Ovary (tissue), 9 donors: ENCODE results near the gene AKAP6. TPM values are rescaled to one million over a fixed set of nuclear protein-coding genes. Genes with fewer than 3 reads are reported as not detected.
"Not testable (repeated sequence)": the region's sequence is repeated elsewhere in the genome, so short reads cannot be mapped to it uniquely, and the experiment has no call there.

ENCODE experiments used
- DNase-seq, 5 donors: peaks; one replicate each; pipeline ENCODE4 v3.0.0-alpha.2; 2019 to 2020
- H3K27ac ChIP-seq, 2 donors: fragments of 200-600 bp; one replicate each; pipeline versions ENCODE4 v1.5.1 to v1.8.0; 2019 to 2022
- H3K27me3 ChIP-seq: fragments of 200-600 bp; one replicate; pipeline ENCODE4 v1.8.0; 2022
- H3K36me3 ChIP-seq: fragments of 200-600 bp; sonication (generic); one replicate; pipeline ENCODE4 v1.5.1; 2019
- H3K4me1 ChIP-seq: one replicate; pipeline ENCODE4 v1.8.1; 2013; ENCODE audit warnings: mild to moderate bottlenecking, moderate library complexity; ENCODE audit not compliant: insufficient read depth
- H3K4me3 ChIP-seq: fragments of 200-600 bp; sonication (generic); one replicate; pipeline ENCODE4 v1.5.1; 2017
- H3K9me3 ChIP-seq, 2 donors: fragments of 200-600 bp in 1 of 2; sonication (generic) in 1 of 2; one replicate each; pipeline versions ENCODE4 v1.5.1 to v1.8.1; 2013 to 2019; ENCODE audit warnings: mild to moderate bottlenecking in 1 of 2, moderate library complexity in 1 of 2
- EP300 ChIP-seq: sonication (generic); formaldehyde crosslinking; IDR thresholded peaks from one replicate; pipeline ENCODE4 v1.6.1; 2017; ENCODE audit warnings: antibody characterized with exemption
- POLR2A ChIP-seq: fragments of 450-650 bp; IDR thresholded peaks from one replicate; pipeline ENCODE4 v1.6.1; 2017; ENCODE audit warnings: antibody characterized with exemption, mild to moderate bottlenecking, moderate library complexity
- WGBS, 3 donors: extraction: QIAGEN DNeasy Blood & Tissue Kit in 1 of 3; methylation state at CpG; one replicate each; pipeline versions ENCODE4 v1.1.5 to v1.1.7; 2013 to 2017; 5-methylcytosine and 5-hydroxymethylcytosine counted together
- intact Hi-C, 4 donors: fragments of 100-400 bp; cut with DNase I; formaldehyde crosslinking; loops; one replicate each; pipeline versions ENCODE4 v1.11.0 to v1.15.1; 2022 to 2023
- polyA plus RNA-seq, 2 donors: library from polyadenylated mRNA; stranded (reverse); fragments of 200-250 nt in 1 of 2; fragments of 350-450 nt in 1 of 2; fragmentation: Illumina TruSeq in 1 of 2; extraction: RNeasy Lipid Tissue Mini Kit (QIAGEN cat#74804) in 1 of 2; gene quantifications; one replicate each; pipeline ENCODE4 v1.2.3, GENCODE V29; 2013 to 2014
- total RNA-seq, 7 donors: library from RNA; depleted of rRNA in 2 of 7; stranded (reverse); fragments of >200 nt in 2 of 7; fragmentation: NEBNext Ultra II Directional in 3 of 7; extraction: Animal tissue kit (Norgen Biotek cat#: 25700) in 3 of 7; gene quantifications; one replicate each; pipeline versions ENCODE4 v1.1.0 to v1.2.4, GENCODE V29; 2016 to 2023
- TF ChIP-seq, protein P1 (sequence below), 3 donors: fragments of 450-650 bp in 2 of 3; fragments of 200-600 bp in 1 of 3; IDR thresholded peaks; one replicate each; pipeline versions ENCODE4 v1.5.1 to v1.8.0; 2016 to 2022; ENCODE audit warnings: antibody characterized with exemption in 3 of 3, mild to moderate bottlenecking in 1 of 3
- donor health status: DM: no; HTN: no; CAD: no; lungs with moderate emphysema.
- donor health status: DM: no; HTN: no; CAD: no.
- donor health status: Bipolar disorder and iron deficiency.
- donor health status: DM: yes; HTN: yes; CAD: no.
- donor health status: DM: no; HTN: no; CAD: no.
- donor health status: DM: yes; HTN: yes; CAD: no.

Gene AKAP6
- total and polyA plus RNA-seq, 9 donors, result 2.3 to 13.1 (median 6.9) TPM

DNA sequence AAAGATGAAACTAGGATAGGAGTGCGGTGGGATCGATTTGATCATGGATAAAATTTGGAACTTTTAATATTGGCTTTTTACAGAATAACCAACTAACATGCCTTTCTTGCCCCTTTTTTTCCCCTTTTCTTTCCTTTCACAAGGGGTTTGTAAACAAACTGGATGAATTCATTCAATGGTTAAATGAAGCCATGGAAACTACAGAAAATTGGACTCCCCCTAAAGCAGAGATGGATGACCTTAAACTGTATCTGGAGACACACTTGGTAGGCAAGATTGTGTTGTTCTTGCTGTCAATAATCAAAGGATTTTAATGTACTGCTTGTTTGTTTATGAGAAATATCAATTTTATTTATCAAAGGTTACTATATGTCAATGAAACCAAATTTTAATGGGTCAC is 247.9 kb downstream of the AKAP6 start:
- no peak for DNase-seq
- Histone ChIP-seq H3K4me1 (no peaks in the 10 kb centered on the region), H3K27me3 (no peaks in the 10 kb centered on the region), H3K4me3 (no peak overlapping the region), H3K27ac (no peak overlapping the region), H3K9me3 (no peaks in the 10 kb centered on the region), H3K36me3 (no peaks in the 10 kb centered on the region)
- intact Hi-C loops, result loop anchor here in 3 of 4 donors (1.0 to 10.0 kb wide), 2 partner anchors 1215 to 1218 kb away; no protein-coding TSS in a partner anchor
- 77 to 81% (median 79%) methylated on average over 2 of the region's 2 CpGs for WGBS, 3 donors
- TF ChIP-seq POLR2A (no peak), EP300 (no peak)
- TF ChIP-seq, protein P1, sequence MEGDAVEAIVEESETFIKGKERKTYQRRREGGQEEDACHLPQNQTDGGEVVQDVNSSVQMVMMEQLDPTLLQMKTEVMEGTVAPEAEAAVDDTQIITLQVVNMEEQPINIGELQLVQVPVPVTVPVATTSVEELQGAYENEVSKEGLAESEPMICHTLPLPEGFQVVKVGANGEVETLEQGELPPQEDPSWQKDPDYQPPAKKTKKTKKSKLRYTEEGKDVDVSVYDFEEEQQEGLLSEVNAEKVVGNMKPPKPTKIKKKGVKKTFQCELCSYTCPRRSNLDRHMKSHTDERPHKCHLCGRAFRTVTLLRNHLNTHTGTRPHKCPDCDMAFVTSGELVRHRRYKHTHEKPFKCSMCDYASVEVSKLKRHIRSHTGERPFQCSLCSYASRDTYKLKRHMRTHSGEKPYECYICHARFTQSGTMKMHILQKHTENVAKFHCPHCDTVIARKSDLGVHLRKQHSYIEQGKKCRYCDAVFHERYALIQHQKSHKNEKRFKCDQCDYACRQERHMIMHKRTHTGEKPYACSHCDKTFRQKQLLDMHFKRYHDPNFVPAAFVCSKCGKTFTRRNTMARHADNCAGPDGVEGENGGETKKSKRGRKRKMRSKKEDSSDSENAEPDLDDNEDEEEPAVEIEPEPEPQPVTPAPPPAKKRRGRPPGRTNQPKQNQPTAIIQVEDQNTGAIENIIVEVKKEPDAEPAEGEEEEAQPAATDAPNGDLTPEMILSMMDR (IDR thresholded peaks at IDR 0.05), result no peak

DNA sequence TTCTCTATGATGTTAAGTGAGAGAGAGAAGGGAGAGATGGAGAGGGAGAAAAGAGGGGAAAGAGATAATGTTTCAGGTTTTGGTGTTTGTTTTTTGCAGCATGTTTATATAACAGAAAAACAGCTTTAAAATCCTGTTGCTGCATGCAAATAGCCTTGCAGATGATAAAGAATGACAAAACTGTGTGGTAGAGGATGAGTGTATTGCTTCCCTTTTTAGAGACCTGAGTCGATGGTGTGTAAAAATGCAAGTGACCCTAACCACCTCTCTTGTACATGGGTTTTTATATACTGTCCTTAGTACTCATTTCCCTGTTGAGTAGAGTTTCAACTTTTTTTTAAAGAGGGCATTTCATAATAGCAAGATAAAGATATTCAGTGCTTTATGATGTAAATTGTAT is 249.1 kb downstream of the AKAP6 start:
- Histone ChIP-seq H3K27me3 (no peaks in the 10 kb centered on the region), H3K36me3 (no peaks in the 10 kb centered on the region), H3K4me1 (no peaks in the 10 kb centered on the region), H3K27ac (no peak overlapping the region), H3K9me3 (no peaks in the 10 kb centered on the region), H3K4me3 (no peak overlapping the region)
- intact Hi-C loops, result loop anchor here in 2 of 4 donors (10.0 kb wide), 1 partner anchor 1217 kb away; no protein-coding TSS in a partner anchor
- no peak for DNase-seq
- TF ChIP-seq POLR2A (no peak), EP300 (no peak)
- TF ChIP-seq, protein P1 (IDR thresholded peaks at IDR 0.05), result no peak
- 47 to 74% (median 58%) methylated on average over 1 of the region's 1 CpG for WGBS, 3 donors

DNA sequence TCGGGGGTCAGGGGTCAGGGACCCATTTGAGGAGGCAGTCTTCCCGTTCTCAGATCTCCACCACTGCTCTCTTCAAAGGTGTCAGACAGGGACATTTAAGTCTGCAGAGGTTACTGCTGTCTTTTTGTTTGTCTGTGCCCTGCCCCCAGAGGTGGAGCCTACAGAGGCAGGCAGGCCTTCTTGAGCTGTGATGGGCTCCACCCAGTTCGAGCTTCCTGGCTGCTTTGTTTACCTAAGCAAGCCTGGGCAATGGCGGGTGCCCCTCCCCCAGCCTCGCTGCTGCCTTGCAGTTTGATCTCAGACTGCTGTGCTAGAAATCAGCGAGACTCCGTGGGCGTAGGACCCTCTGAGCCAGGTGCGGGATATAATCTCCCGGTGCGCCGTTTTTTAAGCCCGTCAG is 254.3 kb downstream of the AKAP6 start:
- H3K4me3 ChIP-seq, H3K9me3 ChIP-seq, H3K27ac ChIP-seq, intact Hi-C loops, DNase-seq, H3K4me1 ChIP-seq, H3K36me3 ChIP-seq, H3K27me3 ChIP-seq: not testable (repeated sequence)
- WGBS, 3 donors, result 89 to 93% (median 92%) methylated on average over 10 to 12 of the region's 13 CpGs

DNA sequence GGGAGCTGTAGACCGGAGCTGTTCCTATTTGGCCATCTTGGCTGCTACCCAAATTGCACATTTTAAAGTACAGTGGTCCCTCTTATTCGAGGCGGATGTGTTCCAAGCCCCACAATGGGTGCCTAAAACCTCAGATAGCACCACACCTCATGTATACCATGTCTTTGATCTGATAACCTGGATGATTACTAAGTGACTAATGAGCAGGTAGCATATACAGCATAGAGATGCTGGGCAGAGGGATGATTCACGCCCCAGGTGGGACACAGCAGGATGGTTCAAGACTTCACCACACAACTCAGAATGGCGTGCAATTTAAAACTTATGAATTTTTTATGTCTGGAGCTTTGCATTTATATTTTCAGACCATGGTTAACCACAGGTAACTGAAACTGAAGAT is 255.0 kb downstream of the AKAP6 start:
- Histone ChIP-seq H3K4me1 (no peaks in the 10 kb centered on the region), H3K27me3 (no peaks in the 10 kb centered on the region), H3K4me3 (no peak overlapping the region), H3K9me3 (no peaks in the 10 kb centered on the region), H3K36me3 (no peaks in the 10 kb centered on the region), H3K27ac (no peak overlapping the region)
- TF ChIP-seq, protein P1 (IDR thresholded peaks at IDR 0.05), result no peak
- TF ChIP-seq POLR2A (no peak), EP300 (no peak)
- intact Hi-C loops, result no loop called here
- 92 to 96% (median 96%) methylated on average over 5 of the region's 5 CpGs for WGBS, 3 donors
- no peak for DNase-seq

DNA sequence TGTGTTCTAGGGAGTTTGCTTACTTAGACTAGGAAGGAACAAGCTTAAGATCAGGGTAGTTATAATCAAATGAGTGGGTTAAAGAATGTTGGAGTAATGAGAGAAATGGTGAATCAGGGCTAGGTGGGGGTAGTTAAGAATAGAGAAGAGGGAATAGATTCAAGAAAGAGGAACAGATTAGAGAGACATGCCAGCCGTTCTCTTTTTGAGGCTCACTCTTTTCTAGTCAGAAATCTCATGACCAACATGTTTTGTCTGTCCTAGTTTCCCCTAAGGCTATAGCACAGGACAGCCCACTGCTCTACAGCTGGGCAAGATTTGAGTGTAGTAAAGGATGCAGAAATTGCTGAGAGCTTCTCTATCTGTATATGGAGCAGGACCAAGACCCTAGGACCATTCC is 258.4 kb downstream of the AKAP6 start:
- intact Hi-C loops, result no loop called here

More for the DNA sequence above, 258.4 kb downstream of the AKAP6 start:
- Histone ChIP-seq H3K27me3 (no peaks in the 10 kb centered on the region), H3K4me3 (no peak overlapping the region), H3K36me3 (no peaks in the 10 kb centered on the region), H3K9me3 (no peaks in the 10 kb centered on the region), H3K4me1 (no peaks in the 10 kb centered on the region), H3K27ac (no peak overlapping the region)
- DNase-seq, result no peak
- TF ChIP-seq EP300, result no peak
- TF ChIP-seq, protein P1 (IDR thresholded peaks at IDR 0.05), result no peak
- TF ChIP-seq POLR2A, result no peak
- WGBS, 3 donors, result 72 to 82% (median 75%) methylated on average over 1 of the region's 1 CpG
